Measurements from ENCODE around the gene KRTAP5-1. TPM values are rescaled to one million over a fixed set of nuclear protein-coding genes. Genes with fewer than 3 reads are reported as not detected.

The KRTAP5-1 gene
- total RNA-seq, 2 donors from 2014 or later, result not detected

Other genes with a start within 250 kb of the KRTAP5-1 start
- gene BRSK2, start 195.3 kb downstream of the KRTAP5-1 start, total RNA-seq, result 1 to 10 TPM in 1 of 2 donors, under 1 TPM in 1; 0.81 to 1.0 TPM
- gene MOB2, start 98.5 kb downstream of the KRTAP5-1 start, total RNA-seq, result 10 to 100 TPM; 47.5 to 57.2 TPM
- 10 to 100 TPM; 11.0 to 19.4 TPM for gene DUSP8, start 13.0 kb downstream of the KRTAP5-1 start, total RNA-seq
- not detected for gene KRTAP5-2, start 13.0 kb upstream of the KRTAP5-1 start, total RNA-seq
- gene KRTAP5-3, start 23.2 kb upstream of the KRTAP5-1 start, total RNA-seq, result not detected
- not detected for gene KRTAP5-4, start 36.9 kb upstream of the KRTAP5-1 start, total RNA-seq
- gene KRTAP5-5, start 44.5 kb upstream of the KRTAP5-1 start, total RNA-seq, result not detected
- not detected for gene KRTAP5-6, start 111.9 kb upstream of the KRTAP5-1 start, total RNA-seq
- gene IFITM10, start 165.3 kb upstream of the KRTAP5-1 start, total RNA-seq, result 1 to 10 TPM; 1.4 to 2.4 TPM
- 100 to 1,000 TPM; 351 to 519 TPM for gene CTSD, start 178.6 kb upstream of the KRTAP5-1 start, total RNA-seq
- gene SYT8, start 249.7 kb upstream of the KRTAP5-1 start, total RNA-seq, result not detected

Data from posterior vena cava (tissue), 2 donors.